DOHH2 (cell line): ENCODE results near the gene NDUFS3.

Experiments used
- H3F3A ChIP-seq: fragments of 200-600 bp; sonication (generic), shearing (Covaris generic); 2 replicates; pipeline ENCODE4 v1.6.0; 2016; ENCODE audit warnings: antibody characterized with exemption, mild to moderate bottlenecking; ENCODE audit not compliant: control insufficient read depth, insufficient read depth
- H3K27ac ChIP-seq: fragments of 200-600 bp; sonication (generic); 2 replicates; pipeline ENCODE4 v1.5.1; 2014; ENCODE audit warnings: low read depth, mild to moderate bottlenecking, low read length, moderate library complexity
- H3K27me3 ChIP-seq: fragments of 200-600 bp; sonication (generic); 2 replicates; pipeline ENCODE4 v1.6.1; 2014; ENCODE audit warnings: mild to moderate bottlenecking, low read length, mixed read lengths; ENCODE audit not compliant: control insufficient read depth
- H3K36me3 ChIP-seq: fragments of 200-600 bp; sonication (generic); 2 replicates; pipeline ENCODE4 v1.6.1; 2014; ENCODE audit warnings: mild to moderate bottlenecking, low read length, moderate library complexity, mixed read lengths; ENCODE audit not compliant: control insufficient read depth
- H3K4me1 ChIP-seq: fragments of 200-600 bp; sonication (generic); 2 replicates; pipeline ENCODE4 v1.6.1; 2014; ENCODE audit warnings: mild to moderate bottlenecking, low read length, mixed read lengths; ENCODE audit not compliant: control insufficient read depth
- H3K4me2 ChIP-seq: fragments of 200-600 bp; sonication (generic); 2 replicates; pipeline ENCODE4 v1.6.0; 2014; ENCODE audit warnings: mild to moderate bottlenecking, low read length, moderate library complexity
- H3K4me3 ChIP-seq: fragments of 200-600 bp; sonication (generic); 2 replicates; pipeline ENCODE4 v1.5.1; 2014; ENCODE audit warnings: mild to moderate bottlenecking, low read length, mixed read lengths
- H3K79me2 ChIP-seq: fragments of 200-600 bp; sonication (generic); 2 replicates; pipeline ENCODE4 v1.6.1; 2014; ENCODE audit warnings: mild to moderate bottlenecking, low read length, mixed read lengths; ENCODE audit not compliant: control insufficient read depth
- H3K9me2 ChIP-seq: fragments of 200-600 bp; sonication (generic); replicated peaks from 2 replicates; pipeline ENCODE4 v1.6.1; 2014; ENCODE audit warnings: mild to moderate bottlenecking, low read length, mixed read lengths; ENCODE audit not compliant: control insufficient read depth
- H3K9me3 ChIP-seq: fragments of 200-600 bp; sonication (generic); 2 replicates; pipeline ENCODE4 v1.6.1; 2014; ENCODE audit warnings: antibody characterized with exemption, low read length, mixed read lengths; ENCODE audit not compliant: control insufficient read depth, insufficient read depth
- H4K20me1 ChIP-seq: fragments of 200-600 bp; sonication (generic); 2 replicates; pipeline ENCODE4 v1.6.0; 2014; ENCODE audit warnings: low read depth, mild to moderate bottlenecking, antibody characterized with exemption, low read length, moderate library complexity; ENCODE audit not compliant: control insufficient read depth, insufficient read depth
- CTCF ChIP-seq: fragments of 200-600 bp; sonication (generic); IDR thresholded peaks from one replicate; pipeline ENCODE4 v1.5.1; 2014; ENCODE audit warnings: antibody characterized with exemption, mild to moderate bottlenecking, low read depth, low read length; ENCODE audit not compliant: poor library complexity, severe bottlenecking
- EZH2phosphoT487 ChIP-seq: fragments of 200-600 bp; sonication (generic); IDR thresholded peaks from 2 replicates; pipeline ENCODE4 v1.6.1; 2017; ENCODE audit warnings: borderline replicate concordance, mild to moderate bottlenecking, antibody characterized with exemption, low read length, moderate library complexity, mixed read lengths

The NDUFS3 gene

GRCh38 chr11:47589584-47589976 lies 10.7 kb downstream of the NDUFS3 start:
- Histone ChIP-seq H4K20me1 (no peaks in the 10 kb centered on the region), H3K79me2 (no peaks in the 10 kb centered on the region), H3K4me2 (no peak overlapping the region), H3K36me3 (peaks cover 7% of the 10 kb centered on the region), H3K9me2 (no peaks in the 10 kb centered on the region), H3F3A (no peaks in the 10 kb centered on the region), H3K9me3 (no peaks in the 10 kb centered on the region), H3K4me3 (no peak overlapping the region), H3K27ac (no peak overlapping the region), H3K4me1 (peaks cover 7% of the 10 kb centered on the region; the same call in 1 of the 2 replicates), H3K27me3 (peaks cover 25% of the 10 kb centered on the region)
- TF ChIP-seq EZH2phosphoT487, result no peak
- no peak for TF ChIP-seq CTCF

- no peaks in the 10 kb centered on the region for H3K9me3 ChIP-seq
- peaks cover 4% of the 10 kb centered on the region for H3K36me3 ChIP-seq
- no peak overlapping the region for H3K27ac ChIP-seq
- H4K20me1 ChIP-seq, result no peaks in the 10 kb centered on the region
- H3K4me1 ChIP-seq, result peaks cover 7% of the 10 kb centered on the region; the same call in 1 of the 2 replicates
- H3K27me3 ChIP-seq, result peaks cover 25% of the 10 kb centered on the region
- TF ChIP-seq CTCF, result no peak
- H3K4me3 ChIP-seq, result no peak overlapping the region
- no peaks in the 10 kb centered on the region for H3K9me2 ChIP-seq
- no peaks in the 10 kb centered on the region for H3F3A ChIP-seq
- H3K4me2 ChIP-seq, result no peak overlapping the region
- H3K79me2 ChIP-seq, result no peaks in the 10 kb centered on the region
These were observed 11.3 kb downstream of the NDUFS3 start for GRCh38 chr11:47589977-47590861.

GRCh38 chr11:47591764-47592163 lies 12.9 kb downstream of the NDUFS3 start:
- H3F3A ChIP-seq, result no peaks in the 10 kb centered on the region
- no peaks in the 10 kb centered on the region for H3K79me2 ChIP-seq
- no peaks in the 10 kb centered on the region for H4K20me1 ChIP-seq
- no peak overlapping the region for H3K27ac ChIP-seq
- H3K9me3 ChIP-seq, result no peaks in the 10 kb centered on the region
- H3K9me2 ChIP-seq, result no peaks in the 10 kb centered on the region
- H3K4me2 ChIP-seq, result no peak overlapping the region
- H3K27me3 ChIP-seq, result peaks cover 25% of the 10 kb centered on the region
- no peak for TF ChIP-seq EZH2phosphoT487
- TF ChIP-seq CTCF, result no peak
- no peak overlapping the region for H3K4me3 ChIP-seq
- no peaks in the 10 kb centered on the region; the same call in 1 of the 2 replicates for H3K36me3 ChIP-seq
- H3K4me1 ChIP-seq, result peaks cover 7% of the 10 kb centered on the region; the same call in 1 of the 2 replicates
